HepG2 (cell line): ENCODE measurements around the gene PTMA. TPM values are rescaled to one million over a fixed set of nuclear protein-coding genes. Genes with fewer than 3 reads are reported as not detected.

Source experiments
- ETV5 ChIP-seq: IDR thresholded peaks from 2 replicates; pipeline ENCODE4 v1.6.1; 2018; ENCODE audit warnings: missing biosample characterization, missing genetic modification reagents, inconsistent platforms, borderline replicate concordance
- HHEX ChIP-seq: IDR thresholded peaks from 2 replicates; pipeline ENCODE4 v1.6.1; 2016; ENCODE audit warnings: control low read depth
- HNRNPL ChIP-seq: fragments of 200-400 bp; formaldehyde crosslinking; IDR thresholded peaks from 2 replicates; pipeline ENCODE4 v1.6.1; 2017; ENCODE audit warnings: mild to moderate bottlenecking, low read depth, low read length
- KLF15 ChIP-seq: sonication (generic); formaldehyde crosslinking; IDR thresholded peaks from 2 replicates; pipeline ENCODE4 v1.8.1; 2023; ENCODE audit warnings: borderline replicate concordance, mild to moderate bottlenecking, inconsistent platforms, missing genetic modification reagents, mixed read lengths
- MLXIP ChIP-seq: sonication (generic); formaldehyde crosslinking; IDR thresholded peaks from 2 replicates; pipeline ENCODE4 v1.9.0; 2021; ENCODE audit warnings: missing genetic modification reagents, borderline replicate concordance
- NCOA1 ChIP-seq: sonication (generic); formaldehyde crosslinking; IDR thresholded peaks from 2 replicates; pipeline ENCODE4 v1.9.0; 2021; ENCODE audit warnings: missing genetic modification reagents
- NFYB ChIP-seq: sonication (generic); formaldehyde crosslinking; IDR thresholded peaks from 2 replicates; pipeline ENCODE4 v1.4.0; 2020; ENCODE audit warnings: missing genetic modification reagents
- PRPF4 ChIP-seq: fragments of 200-400 bp; formaldehyde crosslinking; IDR thresholded peaks from 2 replicates; pipeline ENCODE4 v1.6.1; 2016; ENCODE audit warnings: low read length, low read depth; ENCODE audit not compliant: poor library complexity, severe bottlenecking
- SCMH1 ChIP-seq: sonication (generic); formaldehyde crosslinking; IDR thresholded peaks from 2 replicates; pipeline ENCODE4 v1.9.0; 2021; ENCODE audit warnings: missing genetic modification reagents, mild to moderate bottlenecking, borderline replicate concordance
- SMAD3 ChIP-seq: sonication (generic); formaldehyde crosslinking; IDR thresholded peaks from 2 replicates; pipeline ENCODE4 v1.4.0; 2020; ENCODE audit warnings: missing genetic modification reagents
- ZNF17 ChIP-seq: sonication (generic); formaldehyde crosslinking; IDR thresholded peaks from 2 replicates; pipeline ENCODE4 v1.5.0; 2020; ENCODE audit warnings: mild to moderate bottlenecking, missing genetic modification reagents
- ZNF276 ChIP-seq: sonication (generic); formaldehyde crosslinking; IDR thresholded peaks from 2 replicates; pipeline ENCODE4 v1.4.0; 2020; ENCODE audit warnings: mild to moderate bottlenecking, low read depth, missing genetic modification reagents
- ZNF292 ChIP-seq: sonication (generic); formaldehyde crosslinking; IDR thresholded peaks from 2 replicates; pipeline ENCODE4 v1.8.1; 2022; ENCODE audit warnings: mild to moderate bottlenecking, low read depth, missing genetic modification reagents, borderline replicate concordance
- ZNF296 ChIP-seq: sonication (generic); formaldehyde crosslinking; conservative IDR thresholded peaks from 2 replicates; pipeline ENCODE4 v1.5.0; 2020; ENCODE audit warnings: mild to moderate bottlenecking, missing genetic modification reagents
- ZNF350 ChIP-seq: sonication (generic); formaldehyde crosslinking; IDR thresholded peaks from 2 replicates; pipeline ENCODE4 v1.4.0; 2020; ENCODE audit warnings: mild to moderate bottlenecking, low read depth, missing genetic modification reagents, borderline replicate concordance
- ZNF354B ChIP-seq: sonication (generic); formaldehyde crosslinking; IDR thresholded peaks from 2 replicates; pipeline ENCODE4 v1.8.0; 2022; ENCODE audit warnings: mild to moderate bottlenecking, missing genetic modification reagents
- ZNF451 ChIP-seq: sonication (generic); formaldehyde crosslinking; IDR thresholded peaks from 2 replicates; pipeline ENCODE4 v1.5.0; 2020; ENCODE audit warnings: mild to moderate bottlenecking, missing genetic modification reagents
- ZNF510 ChIP-seq: sonication (generic); formaldehyde crosslinking; IDR thresholded peaks from 2 replicates; pipeline ENCODE4 v1.4.0; 2020; ENCODE audit warnings: low read depth, mild to moderate bottlenecking, missing genetic modification reagents
- ZNF530 ChIP-seq: sonication (generic); formaldehyde crosslinking; IDR thresholded peaks from 2 replicates; pipeline ENCODE4 v1.5.0; 2020; ENCODE audit warnings: low read depth, mild to moderate bottlenecking, missing genetic modification reagents
- ZNF619 ChIP-seq: sonication (generic); formaldehyde crosslinking; IDR thresholded peaks from 2 replicates; pipeline ENCODE4 v1.4.0; 2020; ENCODE audit warnings: mild to moderate bottlenecking, missing genetic modification reagents
- ZNF775 ChIP-seq: sonication (generic); formaldehyde crosslinking; IDR thresholded peaks from 2 replicates; pipeline ENCODE4 v1.4.0; 2020; ENCODE audit warnings: missing genetic modification reagents, mild to moderate bottlenecking, moderate library complexity, borderline replicate concordance
- ZXDC ChIP-seq: sonication (generic); formaldehyde crosslinking; IDR thresholded peaks from 2 replicates; pipeline ENCODE4 v1.5.0; 2020; ENCODE audit warnings: mild to moderate bottlenecking, missing genetic modification reagents
- polyA plus RNA-seq, 8 experiments: library from polyadenylated mRNA; depleted of rRNA in 3 of 8; stranded (reverse) in 7 of 8; unstranded in 1 of 8; fragments of >200 nt; fragmentation: Illumina TruSeq in 4 of 8; extraction: Trizol in 4 of 8; gene quantifications; 2 replicates each; pipeline versions ENCODE4 v1.2.1 to v1.2.3, GENCODE V29; 2011 to 2016; ENCODE audit warnings: low read depth in 4 of 8, missing spikeins in 1 of 8, mixed read lengths in 1 of 8; ENCODE audit not compliant: insufficient read depth in 1 of 8
- total RNA-seq, 5 experiments: library from RNA; depleted of rRNA; stranded (reverse); fragments of >200 nt; fragmentation: Illumina TruSeq; extraction: Trizol; gene quantifications; 2 replicates each; pipeline ENCODE4 v1.2.3, GENCODE V29; 2016; ENCODE audit warnings: low read depth in 1 of 5

PTMA gene
- total and polyA plus RNA-seq, 2 of the 13 experiments (the other 11 are each of a cell fraction or from before 2014, with no cell fraction given): 190 to 1,086 TPM

GRCh38 chr2:231708773-231709635 is 679 bp downstream of the PTMA start (continued):
- TF ChIP-seq PRPF4: no peak
- TF ChIP-seq ZNF17: no peak
- TF ChIP-seq ZNF451 (CRISPR knock-in tag): no peak
- 0 out of 2 replicates have a peak, but pooled peaks have one; percentile 17 for TF ChIP-seq ETV5 (CRISPR knock-in tag)
- peak; percentile 86; the same call in 1 of the 2 replicates for TF ChIP-seq NCOA1 (CRISPR knock-in tag)
- no peak for TF ChIP-seq ZNF619 (CRISPR knock-in tag)
- TF ChIP-seq ZNF350 (CRISPR knock-in tag): no peak; the same call in 1 of the 2 replicates
- TF ChIP-seq SCMH1 (CRISPR knock-in tag): no peak
- TF ChIP-seq HHEX: no peak
- no peak for TF ChIP-seq SMAD3
- 0 out of 2 replicates have a peak, but pooled peaks have one; percentile 9 for TF ChIP-seq ZNF276
- TF ChIP-seq MLXIP (CRISPR knock-in tag): 0 out of 2 replicates have a peak, but pooled peaks have one; percentile 25
- TF ChIP-seq KLF15 (CRISPR knock-in tag): no peak
- TF ChIP-seq ZNF354B: no peak
- TF ChIP-seq ZNF510 (CRISPR knock-in tag): no peak
- no peak for TF ChIP-seq ZXDC (CRISPR knock-in tag)
- no peak for TF ChIP-seq ZNF775
- no peak for TF ChIP-seq ZNF296 (CRISPR knock-in tag)
- no peak for TF ChIP-seq ZNF292
- no peak; the same call in 1 of the 2 replicates for TF ChIP-seq NFYB (CRISPR knock-in tag)
- 0 out of 2 replicates have a peak, but pooled peaks have one; percentile 30 for TF ChIP-seq HNRNPL
- TF ChIP-seq ZNF530 (CRISPR knock-in tag): no peak
